ENCODE data around the gene NCK1. TPM values are rescaled to one million over a fixed set of nuclear protein-coding genes. Genes with fewer than 3 reads are reported as not detected.
"Not testable (repeated sequence)": the region's sequence is repeated elsewhere in the genome, so short reads cannot be mapped to it uniquely, and the experiment has no call there.

Gene NCK1
- total RNA-seq, 1 donor from 2014 or later: 33.2 TPM

DNA sequence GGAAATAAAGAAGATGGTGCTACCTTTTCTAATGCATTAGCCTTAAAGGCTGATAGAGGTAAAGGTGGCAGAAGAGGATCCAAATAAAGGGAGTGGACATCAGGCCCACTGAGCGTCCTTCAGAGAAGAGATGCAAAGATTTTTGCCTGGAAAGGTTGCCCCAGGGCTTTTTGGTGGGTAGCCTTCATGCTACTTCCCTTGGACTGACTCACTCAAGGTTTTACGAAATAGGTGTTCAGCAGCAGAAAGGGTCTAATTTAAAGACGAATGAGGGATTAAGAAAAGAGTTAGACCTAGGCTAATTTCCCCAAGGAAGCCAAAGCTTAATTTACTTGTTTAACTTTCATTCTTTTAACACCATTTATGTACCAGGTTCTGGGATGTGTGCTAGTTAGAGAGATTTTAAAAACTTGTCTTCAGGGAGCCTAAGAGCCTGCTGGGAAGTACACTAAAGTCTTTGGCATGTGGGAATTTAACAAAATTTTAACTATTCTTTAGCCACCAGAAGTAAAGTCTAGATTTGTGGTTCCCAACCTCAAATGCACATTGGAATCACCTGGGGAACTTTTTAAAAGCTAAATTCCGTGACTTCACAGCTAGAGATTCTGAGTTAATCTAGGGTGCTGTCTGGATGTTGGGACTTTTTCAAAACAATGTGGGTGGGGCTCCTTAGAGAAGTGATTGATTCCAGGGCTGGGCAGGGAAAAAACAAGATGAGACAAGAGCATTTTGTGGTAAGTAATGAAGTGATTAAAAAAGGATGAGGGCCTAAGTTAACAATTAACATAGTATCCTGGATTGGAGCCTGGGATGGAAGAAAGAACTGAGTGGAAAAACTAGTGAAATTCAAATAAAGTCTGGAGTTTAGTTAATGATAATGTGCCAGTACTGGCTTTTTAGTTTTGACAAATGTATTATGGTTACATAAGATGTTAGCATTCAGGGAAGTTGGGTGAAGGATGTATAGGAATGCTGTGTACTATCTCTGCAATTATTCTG lies 99.1 kb downstream of the NCK1 start:
- no peaks in the 10 kb centered on the region for H3K4me1 Mint-ChIP-seq (ENCODE audit: low read depth)
- H3K4me3 Mint-ChIP-seq: no peak overlapping the region
- H3K9me3 Mint-ChIP-seq: no peaks in the 10 kb centered on the region
- H3K36me3 Mint-ChIP-seq (ENCODE audit: low read depth): peaks cover 9% of the 10 kb centered on the region
- DNase-seq (ENCODE audit: low spot score): no peak
- H3K27me3 Mint-ChIP-seq (ENCODE audit: insufficient read depth): no peaks in the 10 kb centered on the region
- no peak overlapping the region for H3K27ac Mint-ChIP-seq
- intact Hi-C loops (cut with micrococcal nuclease): no loop called here

GRCh38 chr3:136962927-136963326 lies 100.9 kb downstream of the NCK1 start:
- DNase-seq (ENCODE audit: low spot score): no peak
- no peaks in the 10 kb centered on the region for H3K9me3 Mint-ChIP-seq
- H3K4me3 Mint-ChIP-seq: no peak overlapping the region
- no peak overlapping the region for H3K27ac Mint-ChIP-seq
- H3K4me1 Mint-ChIP-seq (ENCODE audit: low read depth): no peaks in the 10 kb centered on the region
- intact Hi-C loops (cut with micrococcal nuclease): no loop called here
- no peaks in the 10 kb centered on the region for H3K27me3 Mint-ChIP-seq (ENCODE audit: insufficient read depth)
- H3K36me3 Mint-ChIP-seq (ENCODE audit: low read depth): peaks cover 7% of the 10 kb centered on the region

GRCh38 chr3:136969539-136969938 lies 107.5 kb downstream of the NCK1 start:
- H3K27me3 Mint-ChIP-seq (ENCODE audit: insufficient read depth); H3K36me3 Mint-ChIP-seq (ENCODE audit: low read depth); H3K4me1 Mint-ChIP-seq (ENCODE audit: low read depth); DNase-seq (ENCODE audit: low spot score); H3K27ac Mint-ChIP-seq; H3K4me3 Mint-ChIP-seq; intact Hi-C loops (cut with micrococcal nuclease): not testable (repeated sequence)
- peaks cover 22% of the 10 kb centered on the region for H3K9me3 Mint-ChIP-seq

DNA sequence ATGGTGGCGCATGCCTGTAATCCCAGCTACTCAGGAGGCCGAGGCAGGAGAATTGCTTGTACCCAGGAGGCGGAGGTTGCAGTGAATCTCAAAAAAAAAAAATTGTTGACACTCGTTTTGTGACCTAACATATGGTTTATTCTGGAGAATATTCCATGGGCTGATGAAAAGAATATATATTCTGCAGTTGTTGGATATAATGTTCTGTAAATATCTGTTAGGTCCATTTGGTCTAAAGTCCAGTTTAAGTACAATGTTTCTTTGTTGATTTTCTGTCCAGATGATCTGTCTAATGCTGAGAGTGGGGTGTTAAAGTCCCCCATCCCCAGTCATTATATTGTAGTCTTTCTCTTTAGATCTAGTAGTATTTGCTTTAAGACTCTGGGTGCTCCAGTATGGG lies 111.3 kb downstream of the NCK1 start:
- Mint-ChIP-seq H3K36me3 (ENCODE audit: low read depth) (peaks cover 4% of the 10 kb centered on the region), H3K27me3 (ENCODE audit: insufficient read depth) (no peaks in the 10 kb centered on the region), H3K9me3 (peaks cover 32% of the 10 kb centered on the region), H3K27ac (no peak overlapping the region), H3K4me3 (no peak overlapping the region), H3K4me1 (ENCODE audit: low read depth) (no peaks in the 10 kb centered on the region)
- intact Hi-C loops (cut with micrococcal nuclease): no loop called here
- DNase-seq (ENCODE audit: low spot score): no peak

- no peak overlapping the region for H3K27ac Mint-ChIP-seq
- H3K9me3 Mint-ChIP-seq: peaks cover 32% of the 10 kb centered on the region
Observed at GRCh38 chr3:136974670-136975069, 112.7 kb downstream of the NCK1 start.

GRCh38 chr3:136979204-136979603 lies 117.2 kb downstream of the NCK1 start:
- Mint-ChIP-seq H3K27me3 (ENCODE audit: insufficient read depth) (no peaks in the 10 kb centered on the region), H3K27ac (no peak overlapping the region), H3K4me3 (no peak overlapping the region), H3K9me3 (peaks cover 13% of the 10 kb centered on the region), H3K36me3 (ENCODE audit: low read depth) (peaks cover 2% of the 10 kb centered on the region), H3K4me1 (ENCODE audit: low read depth) (peaks cover 1% of the 10 kb centered on the region)
- DNase-seq (ENCODE audit: low spot score): no peak
- intact Hi-C loops (cut with micrococcal nuclease): no loop called here

More at GRCh38 chr3:136974670-136975069, 112.7 kb downstream of the NCK1 start:
- DNase-seq (ENCODE audit: low spot score): no peak
- Mint-ChIP-seq H3K27me3 (ENCODE audit: insufficient read depth) (no peaks in the 10 kb centered on the region), H3K4me1 (ENCODE audit: low read depth) (no peaks in the 10 kb centered on the region), H3K36me3 (ENCODE audit: low read depth) (peaks cover 4% of the 10 kb centered on the region), H3K4me3 (no peak overlapping the region)
- intact Hi-C loops (cut with micrococcal nuclease): no loop called here

GRCh38 chr3:136979684-136980083 lies 117.7 kb downstream of the NCK1 start:
- Mint-ChIP-seq H3K27ac (no peak overlapping the region), H3K36me3 (ENCODE audit: low read depth) (peaks cover 2% of the 10 kb centered on the region), H3K9me3 (peaks cover 8% of the 10 kb centered on the region), H3K4me3 (no peak overlapping the region), H3K27me3 (ENCODE audit: insufficient read depth) (no peaks in the 10 kb centered on the region), H3K4me1 (ENCODE audit: low read depth) (peaks cover 6% of the 10 kb centered on the region)
- intact Hi-C loops (cut with micrococcal nuclease): no loop called here
- no peak for DNase-seq (ENCODE audit: low spot score)

- peaks cover 6% of the 10 kb centered on the region for H3K4me1 Mint-ChIP-seq (ENCODE audit: low read depth)
- no peak for DNase-seq (ENCODE audit: low spot score)
- H3K4me3 Mint-ChIP-seq: no peak overlapping the region
- H3K9me3 Mint-ChIP-seq: no peaks in the 10 kb centered on the region
- intact Hi-C loops (cut with micrococcal nuclease): no loop called here
- H3K27ac Mint-ChIP-seq: no peak overlapping the region
- H3K27me3 Mint-ChIP-seq (ENCODE audit: insufficient read depth): no peaks in the 10 kb centered on the region
- peaks cover 2% of the 10 kb centered on the region for H3K36me3 Mint-ChIP-seq (ENCODE audit: low read depth)
Observed at GRCh38 chr3:136982033-136982432, 120.0 kb downstream of the NCK1 start.

- DNase-seq (ENCODE audit: low spot score): no peak
- H3K4me1 Mint-ChIP-seq (ENCODE audit: low read depth): peaks cover 6% of the 10 kb centered on the region
- no peaks in the 10 kb centered on the region for H3K27me3 Mint-ChIP-seq (ENCODE audit: insufficient read depth)
- H3K36me3 Mint-ChIP-seq (ENCODE audit: low read depth): peaks cover 2% of the 10 kb centered on the region
- H3K27ac Mint-ChIP-seq: no peak overlapping the region
- intact Hi-C loops (cut with micrococcal nuclease): no loop called here
- H3K9me3 Mint-ChIP-seq: no peaks in the 10 kb centered on the region
- no peak overlapping the region for H3K4me3 Mint-ChIP-seq
Observed at GRCh38 chr3:136982520-136983138, 120.6 kb downstream of the NCK1 start.

- no peak for DNase-seq (ENCODE audit: low spot score)
- Mint-ChIP-seq H3K4me3 (no peak overlapping the region), H3K27me3 (ENCODE audit: insufficient read depth) (no peaks in the 10 kb centered on the region), H3K4me1 (ENCODE audit: low read depth) (peaks cover 6% of the 10 kb centered on the region), H3K27ac (no peak overlapping the region), H3K36me3 (ENCODE audit: low read depth) (no peaks in the 10 kb centered on the region), H3K9me3 (no peaks in the 10 kb centered on the region)
- intact Hi-C loops (cut with micrococcal nuclease): no loop called here
Observed at GRCh38 chr3:136984837-136985236, 122.8 kb downstream of the NCK1 start.

GRCh38 chr3:136987398-136987980 lies 125.5 kb downstream of the NCK1 start:
- DNase-seq (ENCODE audit: low spot score); H3K4me1 Mint-ChIP-seq (ENCODE audit: low read depth); H3K9me3 Mint-ChIP-seq: not testable (repeated sequence)

DNA sequence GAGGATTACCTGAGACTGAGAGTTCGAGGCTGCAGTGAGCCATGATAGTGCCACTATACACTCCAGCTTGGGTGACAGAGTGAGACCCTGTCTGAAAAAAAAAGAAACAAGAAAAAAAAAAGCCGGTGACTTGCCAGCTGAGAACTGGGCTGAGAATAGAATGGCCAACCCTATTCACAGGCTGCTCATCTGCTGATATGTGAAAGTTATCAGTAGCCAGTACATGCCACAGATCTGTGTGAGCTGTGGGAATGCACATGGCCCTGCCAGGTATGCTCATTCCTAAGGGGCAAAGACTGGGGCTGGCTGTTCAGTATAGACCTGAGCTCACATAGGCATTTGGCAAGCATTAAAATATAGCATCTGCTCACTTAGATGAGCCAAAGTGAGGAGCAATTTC lies 126.6 kb downstream of the NCK1 start:
- no peaks in the 10 kb centered on the region for H3K36me3 Mint-ChIP-seq (ENCODE audit: low read depth)
- H3K4me3 Mint-ChIP-seq: no peak overlapping the region
- H3K9me3 Mint-ChIP-seq: no peaks in the 10 kb centered on the region
- no peak for DNase-seq (ENCODE audit: low spot score)
- intact Hi-C loops (cut with micrococcal nuclease): no loop called here
- H3K4me1 Mint-ChIP-seq (ENCODE audit: low read depth): peaks cover 6% of the 10 kb centered on the region
- no peaks in the 10 kb centered on the region for H3K27me3 Mint-ChIP-seq (ENCODE audit: insufficient read depth)
- H3K27ac Mint-ChIP-seq: no peak overlapping the region

More at GRCh38 chr3:136987398-136987980, 125.5 kb downstream of the NCK1 start:
- H3K4me3 Mint-ChIP-seq; H3K36me3 Mint-ChIP-seq (ENCODE audit: low read depth); H3K27ac Mint-ChIP-seq; H3K27me3 Mint-ChIP-seq (ENCODE audit: insufficient read depth); intact Hi-C loops (cut with micrococcal nuclease): not testable (repeated sequence)
